Sigmoid colon (tissue), 7 donors: ENCODE data around the gene DACH1. TPM values are rescaled to one million over a fixed set of nuclear protein-coding genes. Genes with fewer than 3 reads are reported as not detected.

ENCODE experiments used
- DNase-seq: peaks from one replicate; pipeline ENCODE4 v3.0.0-alpha.2; 2019
- H3K27ac ChIP-seq, 4 donors: fragments of 200-600 bp; sonication (generic); one replicate each; pipeline ENCODE4 v1.5.1; 2016 to 2019; ENCODE audit warnings: mild to moderate bottlenecking in 1 of 4
- H3K27me3 ChIP-seq, 3 donors: fragments of 200-600 bp; sonication (generic); one replicate each; pipeline ENCODE4 v1.5.1; 2019; ENCODE audit warnings: mild to moderate bottlenecking in 1 of 3
- H3K36me3 ChIP-seq, 4 donors: fragments of 200-600 bp; sonication (generic); one replicate each; pipeline ENCODE4 v1.5.1; 2016 to 2019
- H3K4me1 ChIP-seq, 4 donors: fragments of 200-600 bp; sonication (generic); one replicate each; pipeline ENCODE4 v1.5.1; 2017 to 2019
- H3K4me3 ChIP-seq, 4 donors: fragments of 200-600 bp; sonication (generic); one replicate each; pipeline ENCODE4 v1.5.1; 2017 to 2019; ENCODE audit warnings: mild to moderate bottlenecking in 2 of 4, moderate library complexity in 1 of 4
- H3K9me3 ChIP-seq, 4 donors: fragments of 200-600 bp in 3 of 4; sonication (generic) in 3 of 4; one replicate each; pipeline versions ENCODE4 v1.5.1 to v1.6.1; 2013 to 2019
- EP300 ChIP-seq, 4 donors: sonication (generic); formaldehyde crosslinking; IDR thresholded peaks; one replicate each; pipeline ENCODE4 v1.6.1; 2017; ENCODE audit warnings: antibody characterized with exemption in 4 of 4
- POLR2A ChIP-seq, 2 donors: fragments of 450-650 bp; IDR thresholded peaks; one replicate each; pipeline ENCODE4 v1.6.1; 2016; ENCODE audit warnings: antibody characterized with exemption in 2 of 2, mild to moderate bottlenecking in 2 of 2, moderate library complexity in 2 of 2
- POLR2AphosphoS5 ChIP-seq, 4 donors: sonication (generic); formaldehyde crosslinking; IDR thresholded peaks; one replicate each; pipeline ENCODE4 v1.6.1; 2017; ENCODE audit warnings: antibody characterized with exemption in 4 of 4
- WGBS, 2 donors: extraction: QIAGEN DNeasy Blood & Tissue Kit; methylation state at CpG; one replicate each; pipeline ENCODE4 v1.1.7; 2013; 5-methylcytosine and 5-hydroxymethylcytosine counted together
- intact Hi-C: fragments of 100-400 bp; cut with DNase I; formaldehyde crosslinking; loops from one replicate; pipeline ENCODE4 v1.15.1; 2023
- polyA plus RNA-seq, 3 donors: library from polyadenylated mRNA; stranded (reverse); fragments of 200-250 nt; gene quantifications; one replicate each; pipeline ENCODE4 v1.2.3, GENCODE V29; 2013
- total RNA-seq, 4 donors: library from RNA; depleted of rRNA; stranded (reverse); fragments of >200 nt; gene quantifications; one replicate each; pipeline ENCODE4 v1.1.0, GENCODE V29; 2016
- TF ChIP-seq, protein P1 (sequence below), 4 experiments: fragments of 450-650 bp in 3 of 4; fragments of 200-600 bp in 1 of 4; IDR thresholded peaks; one replicate each; pipeline ENCODE4 v1.5.1; 2016 to 2019; ENCODE audit warnings: antibody characterized with exemption in 4 of 4, mild to moderate bottlenecking in 3 of 4, moderate library complexity in 2 of 4
- donor health status: healthy with polysubstance abuse.
- donor health status: Bipolar disorder and iron deficiency.
- donor health status: healthy.

Gene DACH1
- total and polyA plus RNA-seq, 7 donors: 0.49 to 1.9 (median 1.6) TPM

DNA sequence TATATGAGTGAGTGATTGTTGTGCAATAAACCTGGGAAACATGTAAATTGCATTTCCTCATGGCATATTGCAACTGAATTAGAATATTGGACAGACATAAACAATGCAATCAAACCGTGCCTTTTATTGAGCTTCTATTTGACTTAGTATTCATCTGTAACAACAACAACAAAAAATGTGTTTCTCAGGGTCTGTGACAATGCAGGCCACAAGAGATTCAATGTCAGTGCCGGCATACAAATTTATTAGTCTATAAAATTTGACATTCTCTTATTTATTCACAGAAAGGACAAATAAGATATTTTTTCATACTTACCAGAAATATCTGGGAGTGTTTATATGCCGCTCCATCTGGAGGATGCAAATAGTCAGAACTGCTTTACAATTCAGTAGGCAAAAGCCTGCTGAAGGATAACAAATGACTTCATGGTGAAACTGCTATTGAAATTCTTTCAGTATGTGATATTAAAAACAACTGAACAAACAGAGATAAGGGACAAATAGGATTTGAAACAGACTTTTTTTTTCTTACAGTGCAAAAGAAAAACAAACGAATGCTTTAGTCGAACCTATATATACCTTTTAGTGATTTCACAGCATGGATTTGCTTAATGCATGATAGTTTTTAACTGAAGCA is 77.2 kb downstream of the DACH1 start:
- H3K36me3 ChIP-seq: no peaks in the 10 kb centered on the region
- no peaks in the 10 kb centered on the region for H3K4me1 ChIP-seq
- H3K27me3 ChIP-seq: no peaks in the 10 kb centered on the region
- no peaks in the 10 kb centered on the region for H3K9me3 ChIP-seq
- H3K27ac ChIP-seq: no peak overlapping the region
- intact Hi-C loops: no loop called here
- WGBS, 2 donors: 58 to 69% methylated on average over 5 of the region's 5 CpGs
- DNase-seq: no peak
- TF ChIP-seq, protein P1, sequence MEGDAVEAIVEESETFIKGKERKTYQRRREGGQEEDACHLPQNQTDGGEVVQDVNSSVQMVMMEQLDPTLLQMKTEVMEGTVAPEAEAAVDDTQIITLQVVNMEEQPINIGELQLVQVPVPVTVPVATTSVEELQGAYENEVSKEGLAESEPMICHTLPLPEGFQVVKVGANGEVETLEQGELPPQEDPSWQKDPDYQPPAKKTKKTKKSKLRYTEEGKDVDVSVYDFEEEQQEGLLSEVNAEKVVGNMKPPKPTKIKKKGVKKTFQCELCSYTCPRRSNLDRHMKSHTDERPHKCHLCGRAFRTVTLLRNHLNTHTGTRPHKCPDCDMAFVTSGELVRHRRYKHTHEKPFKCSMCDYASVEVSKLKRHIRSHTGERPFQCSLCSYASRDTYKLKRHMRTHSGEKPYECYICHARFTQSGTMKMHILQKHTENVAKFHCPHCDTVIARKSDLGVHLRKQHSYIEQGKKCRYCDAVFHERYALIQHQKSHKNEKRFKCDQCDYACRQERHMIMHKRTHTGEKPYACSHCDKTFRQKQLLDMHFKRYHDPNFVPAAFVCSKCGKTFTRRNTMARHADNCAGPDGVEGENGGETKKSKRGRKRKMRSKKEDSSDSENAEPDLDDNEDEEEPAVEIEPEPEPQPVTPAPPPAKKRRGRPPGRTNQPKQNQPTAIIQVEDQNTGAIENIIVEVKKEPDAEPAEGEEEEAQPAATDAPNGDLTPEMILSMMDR (IDR thresholded peaks at IDR 0.05): no peak
- TF ChIP-seq EP300 (IDR thresholded peaks at IDR 0.05) (no peak), POLR2AphosphoS5 (IDR thresholded peaks at IDR 0.05) (no peak), POLR2A (IDR thresholded peaks at IDR 0.05) (no peak)
- H3K4me3 ChIP-seq: no peak overlapping the region

DNA sequence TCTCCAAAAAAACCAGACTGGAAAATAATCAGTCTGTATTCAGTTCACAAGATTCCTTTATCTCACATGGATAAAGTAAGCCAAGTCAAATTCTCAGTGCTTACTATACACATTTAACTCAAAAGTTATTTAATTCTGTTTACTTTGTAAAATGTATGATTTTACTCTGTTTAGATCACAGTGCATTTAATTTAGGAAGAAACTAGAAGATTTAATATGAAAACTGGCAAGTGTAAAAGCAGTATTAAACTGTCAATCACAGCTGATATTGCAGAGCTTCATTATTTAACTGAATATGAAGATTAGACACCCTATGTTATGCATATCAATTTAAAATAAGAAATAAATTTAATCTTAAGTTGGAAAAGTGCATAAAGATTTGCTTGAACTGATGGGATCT is 78.0 kb downstream of the DACH1 start:
- Histone ChIP-seq H3K27ac (no peak overlapping the region), H3K4me3 (no peak overlapping the region), H3K4me1 (no peaks in the 10 kb centered on the region), H3K27me3 (no peaks in the 10 kb centered on the region), H3K36me3 (no peaks in the 10 kb centered on the region), H3K9me3 (no peaks in the 10 kb centered on the region)
- intact Hi-C loops: no loop called here
- TF ChIP-seq EP300 (IDR thresholded peaks at IDR 0.05) (no peak), POLR2A (IDR thresholded peaks at IDR 0.05) (no peak), POLR2AphosphoS5 (IDR thresholded peaks at IDR 0.05) (no peak)
- TF ChIP-seq, protein P1 (IDR thresholded peaks at IDR 0.05): no peak
- DNase-seq: no peak

DNA sequence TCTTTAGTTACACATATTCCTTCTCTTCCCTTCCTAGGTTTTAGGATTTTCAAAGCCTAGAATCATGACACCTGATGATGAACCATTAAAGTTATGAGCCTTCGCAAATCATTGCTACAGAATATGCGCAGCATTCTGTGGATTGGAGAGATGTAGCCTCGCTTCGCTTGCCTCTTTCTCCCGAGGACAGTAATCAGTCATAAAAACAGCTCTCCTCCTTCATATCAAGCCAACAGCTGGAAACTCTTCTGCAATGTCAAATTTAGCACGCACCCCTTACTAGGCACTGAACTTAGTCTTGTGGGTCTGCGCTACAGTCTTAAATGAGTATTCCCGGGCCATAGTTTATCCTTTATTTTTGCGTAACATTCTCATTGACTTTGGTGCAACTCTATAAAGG is 79.6 kb downstream of the DACH1 start:
- WGBS, 2 donors: 83 to 86% methylated on average over 9 of the region's 9 CpGs
- Histone ChIP-seq H3K4me3 (no peak overlapping the region), H3K27ac (no peak overlapping the region), H3K4me1 (no peaks in the 10 kb centered on the region), H3K36me3 (no peaks in the 10 kb centered on the region), H3K9me3 (no peaks in the 10 kb centered on the region), H3K27me3 (no peaks in the 10 kb centered on the region)
- DNase-seq: no peak
- intact Hi-C loops: no loop called here
- TF ChIP-seq, protein P1 (IDR thresholded peaks at IDR 0.05): no peak
- TF ChIP-seq POLR2A (IDR thresholded peaks at IDR 0.05): no peak
- no peak for TF ChIP-seq EP300 (IDR thresholded peaks at IDR 0.05)
- no peak for TF ChIP-seq POLR2AphosphoS5 (IDR thresholded peaks at IDR 0.05)

DNA sequence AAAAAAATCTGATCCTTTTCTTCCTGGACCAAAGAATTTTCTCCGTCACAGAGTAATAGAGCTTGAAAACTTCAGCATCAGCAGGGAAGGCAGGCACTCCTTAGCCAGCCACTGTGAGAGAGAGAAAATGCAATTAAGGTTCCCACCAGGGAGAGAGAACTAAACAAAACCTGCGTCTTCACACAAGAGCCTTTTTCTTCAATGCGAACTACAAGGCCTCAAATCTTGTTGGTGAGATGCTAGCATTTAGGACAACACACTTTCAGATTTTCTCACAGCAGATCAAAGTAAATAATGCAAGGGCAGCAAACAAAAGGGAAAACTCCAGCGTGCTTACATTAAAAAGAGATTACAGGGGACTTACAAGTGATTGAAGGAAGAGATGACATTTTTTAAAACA is 80.1 kb downstream of the DACH1 start:
- H3K27ac ChIP-seq: no peak overlapping the region
- no peaks in the 10 kb centered on the region for H3K9me3 ChIP-seq
- TF ChIP-seq, protein P1 (IDR thresholded peaks at IDR 0.05): no peak
- no peak for TF ChIP-seq POLR2A (IDR thresholded peaks at IDR 0.05)
- no peak for TF ChIP-seq POLR2AphosphoS5 (IDR thresholded peaks at IDR 0.05)
- TF ChIP-seq EP300 (IDR thresholded peaks at IDR 0.05): no peak
- no peak overlapping the region for H3K4me3 ChIP-seq
- 81 to 84% methylated on average over 4 of the region's 4 CpGs for WGBS, 2 donors
- no peaks in the 10 kb centered on the region for H3K27me3 ChIP-seq
- no peaks in the 10 kb centered on the region for H3K36me3 ChIP-seq
- intact Hi-C loops: no loop called here
- no peak for DNase-seq
- no peaks in the 10 kb centered on the region for H3K4me1 ChIP-seq

DNA sequence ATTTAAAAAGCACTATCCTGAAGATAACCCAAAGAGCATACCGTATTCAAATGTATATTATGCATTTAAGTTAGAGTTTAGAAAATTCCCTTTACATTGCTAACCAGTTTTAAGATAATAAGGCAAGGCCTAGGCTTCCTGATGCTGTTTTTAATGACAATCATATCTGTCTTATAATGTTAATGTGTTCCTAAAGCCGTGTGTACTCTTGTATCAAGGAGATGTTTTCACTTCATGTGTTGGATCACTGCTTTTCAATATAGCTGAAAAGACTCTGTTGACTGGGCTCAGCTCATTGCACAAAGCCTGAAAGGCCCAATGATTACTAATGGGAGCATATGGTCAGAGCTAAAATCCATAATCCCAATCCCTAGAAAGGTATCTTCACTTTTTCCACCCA is 81.6 kb downstream of the DACH1 start:
- Histone ChIP-seq H3K4me3 (no peak overlapping the region), H3K9me3 (no peaks in the 10 kb centered on the region), H3K27me3 (no peaks in the 10 kb centered on the region), H3K36me3 (no peaks in the 10 kb centered on the region), H3K4me1 (no peaks in the 10 kb centered on the region), H3K27ac (no peak overlapping the region)
- TF ChIP-seq POLR2A (IDR thresholded peaks at IDR 0.05) (no peak), EP300 (IDR thresholded peaks at IDR 0.05) (no peak), POLR2AphosphoS5 (IDR thresholded peaks at IDR 0.05) (no peak)
- TF ChIP-seq, protein P1 (IDR thresholded peaks at IDR 0.05): no peak
- intact Hi-C loops: no loop called here
- no peak for DNase-seq
- 43 to 69% methylated on average over 2 of the region's 2 CpGs for WGBS, 2 donors
